K562 (cell line): ENCODE data around the gene ATL3. TPM values are rescaled to one million over a fixed set of nuclear protein-coding genes. Genes with fewer than 3 reads are reported as not detected.

Experiments used
- ATAC-seq: fragments of 200-7000 bp; cut with Tn5 transposase; 3 replicates; pipeline ENCODE4 v1.9.1; 2020; ENCODE audit warnings: moderate library complexity
- BruUV-seq: library from RNA; stranded (reverse); fragments of 400-500 nt; replicated peaks from 2 replicates; lab custom pipeline; 2021; lab: Mats Ljungman, UMichigan
- CTCF ChIA-PET: fragments of 300-600 bp; formaldehyde crosslinking; extraction: SDS; loops from one replicate; lab custom pipeline; 2021; ENCODE audit warnings: low intra/inter-chr PET ratio; lab: Yijun Ruan, JAX
- POLR2A ChIA-PET: fragments of 300-600, 350-650 bp; sonication (Branson Sonifier 250); formaldehyde crosslinking; extraction: SDS; loops from one replicate; lab custom pipeline; 2021; ENCODE audit warnings: antibody characterized with exemption, inconsistent platforms; lab: Yijun Ruan, JAX
- DNase-seq, 4 experiments: peaks; one replicate each; pipeline versions ENCODE4 v3.0.0 to v3.0.0-alpha.2; 2011 to 2018; ENCODE audit warnings: low spot score in 3 of 4, mixed read lengths in 3 of 4; ENCODE audit errors: extremely low read depth in 1 of 4
- FAIRE-seq: peaks from 2 replicates; lab custom pipeline; 2011; peaks lifted over from hg19 to GRCh38; lab: Jason Lieb, UNC
- H2AFZ ChIP-seq: 2 replicates; pipeline ENCODE4 v1.6.0; 2011; ENCODE audit warnings: low read depth, low read length, control low read depth, inconsistent platforms
- H3K27ac ChIP-seq: fragments of 200-600 bp; 3 replicates; pipeline ENCODE4 v1.8.0; 2011; ENCODE audit warnings: low read depth, mild to moderate bottlenecking, control low read depth, inconsistent platforms, low read length, moderate library complexity, mixed read lengths; ENCODE audit errors: extremely low read depth
- H3K27me3 ChIP-seq, 2 experiments: fragments of 300-600 bp in 1 of 2; 2 replicates in 1 of 2; 3 replicates in 1 of 2; pipeline versions ENCODE4 v1.6.0 to v1.8.0; 2011; ENCODE audit warnings: inconsistent platforms in 2 of 2, low read length in 2 of 2, mild to moderate bottlenecking in 1 of 2, mixed read lengths in 1 of 2, moderate library complexity in 1 of 2; ENCODE audit not compliant: control insufficient read depth in 2 of 2, insufficient read depth in 2 of 2
- H3K36me3 ChIP-seq: fragments of 300-600 bp; 3 replicates; pipeline ENCODE4 v1.8.0; 2011; ENCODE audit warnings: mild to moderate bottlenecking, low read length, inconsistent platforms; ENCODE audit not compliant: control insufficient read depth, insufficient read depth
- H3K4me1 ChIP-seq, 2 experiments: fragments of 200-600 bp in 1 of 2; replicated peaks in 1 of 2; 2 replicates in 1 of 2; 3 replicates in 1 of 2; pipeline versions ENCODE4 v1.5.1 to v1.8.0; 2011; ENCODE audit warnings: inconsistent platforms in 2 of 2, low read length in 2 of 2, mild to moderate bottlenecking in 1 of 2, mixed read lengths in 1 of 2, moderate library complexity in 1 of 2; ENCODE audit not compliant: control insufficient read depth in 2 of 2, insufficient read depth in 2 of 2
- H3K4me2 ChIP-seq: 2 replicates; pipeline ENCODE4 v1.6.1; 2011; ENCODE audit warnings: low read length, control low read depth, inconsistent platforms, mixed read lengths; ENCODE audit not compliant: insufficient read depth
- H3K4me3 ChIP-seq: fragments of 200-600 bp; sonication (generic), shearing (Covaris generic); 2 replicates; pipeline ENCODE4 v1.5.1; 2016; ENCODE audit warnings: control low read depth, inconsistent platforms
- H3K79me2 ChIP-seq: fragments of 200-600 bp; 3 replicates; pipeline ENCODE4 v1.8.0; 2011; ENCODE audit warnings: low read length, inconsistent platforms; ENCODE audit not compliant: control insufficient read depth, insufficient read depth
- H3K9ac ChIP-seq, 2 experiments: 2 replicates each; pipeline versions ENCODE4 v1.6.0 to v1.6.1; 2011; ENCODE audit warnings: low read depth in 2 of 2, low read length in 2 of 2, control low read depth in 1 of 2, inconsistent platforms in 1 of 2, mild to moderate bottlenecking in 1 of 2, mixed read lengths in 1 of 2; ENCODE audit not compliant: insufficient read depth in 1 of 2
- H3K9me1 ChIP-seq: one replicate; pipeline ENCODE4 v1.6.0; 2011; ENCODE audit warnings: inconsistent platforms, mild to moderate bottlenecking, low read length, moderate library complexity; ENCODE audit not compliant: control insufficient read depth, insufficient read depth
- H3K9me3 ChIP-seq: replicated peaks from 2 replicates; pipeline ENCODE4 v1.5.1; 2011; ENCODE audit warnings: low read depth, low read length, inconsistent platforms; ENCODE audit not compliant: control insufficient read depth, insufficient read depth
- H4K20me1 ChIP-seq: replicated peaks from 2 replicates; pipeline ENCODE4 v1.6.1; 2011; ENCODE audit warnings: low read length, inconsistent platforms, mixed read lengths; ENCODE audit not compliant: control insufficient read depth, insufficient read depth
- GATA2 ChIP-seq: sonication (generic); formaldehyde crosslinking; IDR thresholded peaks from 2 replicates; pipeline ENCODE4 v1.4.0; 2020; ENCODE audit warnings: mild to moderate bottlenecking, missing genetic modification reagents
- KAT7 ChIP-seq: sonication (generic); formaldehyde crosslinking; IDR thresholded peaks from 2 replicates; pipeline ENCODE4 v1.8.0; 2022; ENCODE audit warnings: missing genetic modification reagents, mild to moderate bottlenecking, borderline replicate concordance
- MBD2 ChIP-seq: sonication (generic); IDR thresholded peaks from 2 replicates; pipeline ENCODE4 v1.6.1; 2016; ENCODE audit warnings: low read depth, borderline replicate concordance
- MCM7 ChIP-seq, 2 experiments: fragments of 450-650 bp; IDR thresholded peaks; 2 replicates each; pipeline ENCODE4 v1.6.1; 2016 to 2018
- SMARCE1 ChIP-seq: fragments of 450-650 bp; IDR thresholded peaks from 2 replicates; pipeline ENCODE4 v1.7.1; 2016; ENCODE audit warnings: mild to moderate bottlenecking
- WGBS: fragments of 100-300 bp; shearing (Covaris generic); methylation state at CpG from one replicate; pipeline ENCODE4 v1.1.6; 2016; ENCODE audit warnings: low coverage, mixed read lengths; ENCODE audit not compliant: insufficient coverage; ENCODE audit errors: missing lambda C conversion rate; 5-methylcytosine and 5-hydroxymethylcytosine counted together
- in situ Hi-C: fragments of 300-500 bp; cut with MboI; formaldehyde crosslinking; loops from 4 replicates; pipeline ENCODE4 v1.15.0; 2018; ENCODE audit warnings: inconsistent platforms, mixed read lengths
- intact Hi-C: fragments of 100-400 bp; cut with micrococcal nuclease; formaldehyde crosslinking; loops from 2 replicates; pipeline ENCODE4 v1.14.2; 2022
- polyA plus RNA-seq, 8 experiments: library from polyadenylated mRNA; depleted of rRNA in 4 of 8; stranded (reverse) in 5 of 8; unstranded in 3 of 8; fragments of >200 nt; fragmentation: Nextera tagmentation in 2 of 8; fragmentation: Illumina TruSeq in 1 of 8; extraction: Ambion mirVana in 2 of 8; extraction: Trizol in 1 of 8; gene quantifications; 2 replicates each; pipeline versions ENCODE4 v1.2.1 to v1.2.3, GENCODE V29; 2011 to 2014; ENCODE audit warnings: inconsistent platforms in 1 of 8, missing spikeins in 1 of 8
- total RNA-seq, 7 experiments: library from RNA; depleted of rRNA in 6 of 7; stranded (reverse); fragments of >200 nt in 6 of 7; fragmentation: Illumina TruSeq in 2 of 7; extraction: Trizol in 2 of 7; gene quantifications; 2 replicates each; pipeline versions ENCODE4 v1.2.1 to v1.2.3, GENCODE V29; 2011 to 2021; ENCODE audit warnings: low replicate concordance in 1 of 7
- TF ChIP-seq, protein P1 (sequence below): sonication (generic); formaldehyde crosslinking; IDR thresholded peaks from 2 replicates; pipeline ENCODE4 v1.8.0; 2022; ENCODE audit warnings: mild to moderate bottlenecking, missing genetic modification reagents, borderline replicate concordance
- TF ChIP-seq, protein P2 (sequence below): fragments of 450-650 bp; IDR thresholded peaks from 2 replicates; pipeline ENCODE4 v1.6.1; 2016; ENCODE audit warnings: low read depth, mild to moderate bottlenecking, moderate library complexity
- TF ChIP-seq, protein P3 (sequence below): fragments of 450-650 bp; IDR thresholded peaks from 2 replicates; pipeline ENCODE4 v1.6.1; 2016
- TF ChIP-seq, protein P4 (sequence below): fragments of 450-650 bp; formaldehyde crosslinking; IDR thresholded peaks from 2 replicates; pipeline ENCODE4 v1.4.0; 2020; ENCODE audit warnings: mild to moderate bottlenecking, moderate library complexity

Gene ATL3
- total and polyA plus RNA-seq, 9 of the 15 experiments (the other 6 are each of a cell fraction or from before 2014, with no cell fraction given), result 18.2 to 39.8 (median 23.9) TPM

DNA sequence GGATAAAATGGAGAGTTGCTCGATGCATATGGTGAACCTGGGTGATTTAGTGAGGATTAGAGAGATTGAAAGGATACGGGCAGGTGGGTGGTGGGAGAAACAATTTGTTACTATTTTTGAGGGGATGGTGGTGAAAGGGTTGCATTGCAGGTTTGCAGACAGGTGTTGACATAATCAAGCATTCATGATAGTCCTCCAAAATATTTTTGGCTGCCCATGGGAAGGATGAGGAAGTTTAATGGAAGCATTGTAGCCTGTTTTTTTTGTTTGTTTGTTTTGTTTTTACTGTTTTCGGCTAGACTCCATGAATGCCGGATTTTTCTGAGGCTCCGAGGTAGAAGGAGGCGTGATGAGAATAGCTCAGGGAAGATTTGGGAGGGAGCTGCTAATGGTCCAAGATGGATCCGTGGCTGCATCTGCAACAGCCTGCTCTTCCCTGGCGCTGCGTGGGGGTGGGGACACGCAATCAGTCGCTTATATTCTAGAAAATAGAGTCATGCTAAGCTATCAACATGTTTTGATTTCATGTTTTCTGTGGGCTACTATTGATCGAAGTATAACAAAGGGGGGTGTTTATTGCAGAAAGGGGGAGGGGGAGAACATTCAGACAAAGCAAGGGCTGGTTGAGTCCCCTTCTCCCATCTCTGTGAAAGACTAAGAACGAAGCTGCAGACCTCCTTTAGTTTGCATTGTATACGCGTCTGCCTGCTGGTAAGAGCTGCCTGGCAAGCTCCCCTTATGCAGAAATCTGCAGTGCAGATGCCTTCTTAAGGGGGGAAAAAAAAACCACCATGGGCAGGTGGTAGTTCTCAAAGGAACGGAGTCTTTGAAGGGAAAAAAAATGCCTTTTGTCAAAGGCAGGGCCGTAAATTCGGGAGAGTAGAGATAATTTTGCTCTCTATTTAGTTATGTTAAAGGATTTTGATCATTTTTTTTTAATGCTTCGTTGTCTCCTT, 11.2 kb upstream of the ATL3 start (continued):
- TF ChIP-seq, protein P1, sequence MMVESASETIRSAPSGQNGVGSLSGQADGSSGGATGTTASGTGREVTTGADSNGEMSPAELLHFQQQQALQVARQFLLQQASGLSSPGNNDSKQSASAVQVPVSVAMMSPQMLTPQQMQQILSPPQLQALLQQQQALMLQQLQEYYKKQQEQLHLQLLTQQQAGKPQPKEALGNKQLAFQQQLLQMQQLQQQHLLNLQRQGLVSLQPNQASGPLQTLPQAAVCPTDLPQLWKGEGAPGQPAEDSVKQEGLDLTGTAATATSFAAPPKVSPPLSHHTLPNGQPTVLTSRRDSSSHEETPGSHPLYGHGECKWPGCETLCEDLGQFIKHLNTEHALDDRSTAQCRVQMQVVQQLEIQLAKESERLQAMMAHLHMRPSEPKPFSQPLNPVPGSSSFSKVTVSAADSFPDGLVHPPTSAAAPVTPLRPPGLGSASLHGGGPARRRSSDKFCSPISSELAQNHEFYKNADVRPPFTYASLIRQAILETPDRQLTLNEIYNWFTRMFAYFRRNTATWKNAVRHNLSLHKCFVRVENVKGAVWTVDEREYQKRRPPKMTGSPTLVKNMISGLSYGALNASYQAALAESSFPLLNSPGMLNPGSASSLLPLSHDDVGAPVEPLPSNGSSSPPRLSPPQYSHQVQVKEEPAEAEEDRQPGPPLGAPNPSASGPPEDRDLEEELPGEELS, result no peak
- TF ChIP-seq KAT7 (CRISPR knock-in tag), result peak; percentile 17; the same call in 1 of the 2 replicates
- no peak for TF ChIP-seq GATA2

DNA sequence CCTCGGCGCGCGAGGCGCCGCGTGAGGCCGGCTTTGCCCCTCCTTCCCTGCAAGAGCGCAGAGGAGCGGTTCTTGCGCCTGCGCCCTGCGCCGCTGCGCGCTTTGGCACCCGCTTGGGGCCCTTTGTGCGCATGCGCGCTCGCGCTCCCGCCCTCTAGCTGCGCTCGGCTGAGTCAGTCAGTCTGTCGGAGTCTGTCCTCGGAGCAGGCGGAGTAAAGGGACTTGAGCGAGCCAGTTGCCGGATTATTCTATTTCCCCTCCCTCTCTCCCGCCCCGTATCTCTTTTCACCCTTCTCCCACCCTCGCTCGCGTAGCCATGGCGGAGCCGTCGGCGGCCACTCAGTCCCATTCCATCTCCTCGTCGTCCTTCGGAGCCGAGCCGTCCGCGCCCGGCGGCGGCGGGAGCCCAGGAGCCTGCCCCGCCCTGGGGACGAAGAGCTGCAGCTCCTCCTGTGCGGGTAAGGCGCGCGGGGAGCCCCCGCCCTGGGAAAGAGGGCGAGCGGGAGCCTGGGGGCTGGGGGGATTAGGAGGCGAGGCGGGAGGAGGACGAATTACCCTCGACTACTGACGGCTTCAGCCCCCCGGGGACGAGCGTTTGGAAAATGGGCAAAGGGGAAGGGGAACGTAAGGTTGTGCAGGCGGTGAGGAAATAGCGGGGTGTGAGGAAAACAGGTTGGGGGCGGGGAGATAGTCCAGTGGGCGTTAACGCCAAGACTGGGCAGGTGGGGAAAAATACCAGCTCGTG, 10.3 kb upstream of the ATL3 start, which contains the start of gene RTN3:
RTN3 (plus strand) TSS at position 180 of the 745 bp plus-strand sequence; CDS start at position 317, 137 bp downstream.
- Histone ChIP-seq H3K27me3 (no peaks in the 10 kb centered on the region), H3K4me3 (peak within 1 kb of the TSS; percentile 94), H2AFZ (peak within 1 kb of the TSS; percentile 97), H3K9me1 (no peaks in the 10 kb centered on the region), H4K20me1 (peaks cover 9% of the 10 kb centered on the region), H3K9me3 (no peaks in the 10 kb centered on the region), H3K9ac (peak within 1 kb of the TSS; percentile 84 to 97), H3K36me3 (peaks cover 10% of the 10 kb centered on the region; the same call in 1 of the 3 replicates), H3K4me1 (peaks cover 21 to 29% of the 10 kb centered on the region in 2 experiments), H3K4me2 (peak within 1 kb of the TSS; percentile 96), H3K27ac (peak within 1 kb of the TSS; percentile 94), H3K79me2 (peaks cover 51% of the 10 kb centered on the region)
- CTCF ChIA-PET, result no interaction called here
- in situ Hi-C loops (no loop called here), intact Hi-C loops (loop anchor here (5.0 kb wide), 1 partner anchor 56 kb away; no protein-coding TSS in a partner anchor)
- 2% methylated on average over 61 of the region's 74 CpGs for WGBS
- POLR2A ChIA-PET, result interaction anchor here (0.6 to 5.9 kb wide), 13 partner anchors 8 to 1495 kb away, joined by 3 to 46 read pairs (median 4); partner anchors contain the start of gene ATL3
- FAIRE-seq (peak; percentile 86), DNase-seq (peak; percentile 97 to 99 (median 98)), ATAC-seq (peak; percentile 86)
- BruUV-seq, result TSS peak; percentile 68
- TF ChIP-seq KAT7 (CRISPR knock-in tag) (peak; percentile 92; the same call in 1 of the 2 replicates), MBD2 (peak; percentile 67; the same call in 1 of the 2 replicates), MCM7 (IDR thresholded peaks at IDR 0.05) (no peak), SMARCE1 (peak; percentile 75; the same call in 1 of the 2 replicates)
- TF ChIP-seq, protein P2, sequence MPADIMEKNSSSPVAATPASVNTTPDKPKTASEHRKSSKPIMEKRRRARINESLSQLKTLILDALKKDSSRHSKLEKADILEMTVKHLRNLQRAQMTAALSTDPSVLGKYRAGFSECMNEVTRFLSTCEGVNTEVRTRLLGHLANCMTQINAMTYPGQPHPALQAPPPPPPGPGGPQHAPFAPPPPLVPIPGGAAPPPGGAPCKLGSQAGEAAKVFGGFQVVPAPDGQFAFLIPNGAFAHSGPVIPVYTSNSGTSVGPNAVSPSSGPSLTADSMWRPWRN, result 0 out of 2 replicates have a peak, but pooled peaks have one; percentile 20
- TF ChIP-seq, protein P3, sequence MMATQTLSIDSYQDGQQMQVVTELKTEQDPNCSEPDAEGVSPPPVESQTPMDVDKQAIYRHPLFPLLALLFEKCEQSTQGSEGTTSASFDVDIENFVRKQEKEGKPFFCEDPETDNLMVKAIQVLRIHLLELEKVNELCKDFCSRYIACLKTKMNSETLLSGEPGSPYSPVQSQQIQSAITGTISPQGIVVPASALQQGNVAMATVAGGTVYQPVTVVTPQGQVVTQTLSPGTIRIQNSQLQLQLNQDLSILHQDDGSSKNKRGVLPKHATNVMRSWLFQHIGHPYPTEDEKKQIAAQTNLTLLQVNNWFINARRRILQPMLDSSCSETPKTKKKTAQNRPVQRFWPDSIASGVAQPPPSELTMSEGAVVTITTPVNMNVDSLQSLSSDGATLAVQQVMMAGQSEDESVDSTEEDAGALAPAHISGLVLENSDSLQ, result peak; percentile 76
- TF ChIP-seq, protein P4, sequence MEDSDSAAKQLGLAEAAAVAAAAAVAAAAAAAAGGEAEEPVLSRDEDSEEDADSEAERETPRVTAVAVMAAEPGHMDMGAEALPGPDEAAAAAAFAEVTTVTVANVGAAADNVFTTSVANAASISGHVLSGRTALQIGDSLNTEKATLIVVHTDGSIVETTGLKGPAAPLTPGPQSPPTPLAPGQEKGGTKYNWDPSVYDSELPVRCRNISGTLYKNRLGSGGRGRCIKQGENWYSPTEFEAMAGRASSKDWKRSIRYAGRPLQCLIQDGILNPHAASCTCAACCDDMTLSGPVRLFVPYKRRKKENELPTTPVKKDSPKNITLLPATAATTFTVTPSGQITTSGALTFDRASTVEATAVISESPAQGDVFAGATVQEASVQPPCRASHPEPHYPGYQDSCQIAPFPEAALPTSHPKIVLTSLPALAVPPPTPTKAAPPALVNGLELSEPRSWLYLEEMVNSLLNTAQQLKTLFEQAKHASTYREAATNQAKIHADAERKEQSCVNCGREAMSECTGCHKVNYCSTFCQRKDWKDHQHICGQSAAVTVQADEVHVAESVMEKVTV (CRISPR knock-in tag), result no peak
